GM23338 (cell line): ENCODE measurements around the gene RCSD1. TPM values are rescaled to one million over a fixed set of nuclear protein-coding genes. Genes with fewer than 3 reads are reported as not detected.

Experiments
- ATAC-seq: fragments of 200-7000 bp; cut with Tn5 transposase; 3 replicates; pipeline ENCODE4 v1.9.1; 2020
- DNase-seq: peaks from one replicate; pipeline ENCODE4 v3.0.0-alpha.2; 2015; ENCODE audit warnings: low spot score
- H2AFZ ChIP-seq: fragments of 200-600 bp; sonication (generic); 2 replicates; pipeline ENCODE4 v1.8.0; 2016; ENCODE audit warnings: antibody characterized with exemption, mild to moderate bottlenecking, moderate library complexity
- H3F3A ChIP-seq: fragments of 200-600 bp; sonication (generic); replicated peaks from 2 replicates; pipeline ENCODE4 v1.8.0; 2017; ENCODE audit warnings: antibody characterized with exemption, mixed run types, low read depth
- H3K27ac ChIP-seq: fragments of 200-600 bp; sonication (generic); 2 replicates; pipeline ENCODE4 v1.6.1; 2016; ENCODE audit warnings: low read depth
- H3K27me3 ChIP-seq: fragments of 200-600 bp; sonication (generic); 2 replicates; pipeline ENCODE4 v1.8.0; 2016; ENCODE audit warnings: mild to moderate bottlenecking, mixed run types, moderate library complexity; ENCODE audit not compliant: insufficient read depth
- H3K36me3 ChIP-seq: fragments of 200-600 bp; sonication (generic); 2 replicates; pipeline ENCODE4 v1.8.0; 2016; ENCODE audit warnings: mild to moderate bottlenecking; ENCODE audit not compliant: insufficient read depth
- H3K4me1 ChIP-seq: fragments of 200-600 bp; sonication (generic); 2 replicates; pipeline ENCODE4 v1.8.0; 2016; ENCODE audit warnings: mild to moderate bottlenecking, moderate library complexity; ENCODE audit not compliant: insufficient read depth
- H3K4me2 ChIP-seq: fragments of 200-600 bp; sonication (generic); 2 replicates; pipeline ENCODE4 v1.7.1; 2017; ENCODE audit warnings: mixed run types
- H3K4me3 ChIP-seq: fragments of 200-600 bp; sonication (generic); 2 replicates; pipeline ENCODE4 v1.6.1; 2016; ENCODE audit warnings: mixed run types
- H3K79me2 ChIP-seq: fragments of 200-600 bp; sonication (generic); replicated peaks from 2 replicates; pipeline ENCODE4 v1.8.0; 2017; ENCODE audit warnings: mild to moderate bottlenecking; ENCODE audit not compliant: insufficient read depth
- H3K9me2 ChIP-seq: fragments of 200-600 bp; sonication (generic); 2 replicates; pipeline ENCODE4 v1.8.0; 2017; ENCODE audit not compliant: insufficient read depth
- H4K20me1 ChIP-seq: fragments of 200-600 bp; sonication (generic); replicated peaks from 2 replicates; pipeline ENCODE4 v1.8.0; 2017; ENCODE audit warnings: mild to moderate bottlenecking; ENCODE audit not compliant: insufficient read depth
- H3K27ac Mint-ChIP-seq: 2 replicates; pipeline ENCODE4 v1.8.0; 2020; ENCODE audit warnings: inconsistent platforms, mild to moderate bottlenecking, moderate library complexity, mixed read lengths
- H3K27me3 Mint-ChIP-seq: 3 replicates; pipeline ENCODE4 v1.8.0; 2022; ENCODE audit warnings: low read depth, mild to moderate bottlenecking, moderate library complexity, mixed read lengths, inconsistent platforms; ENCODE audit not compliant: insufficient read depth, poor library complexity
- H3K36me3 Mint-ChIP-seq: 3 replicates; pipeline ENCODE4 v1.8.0; 2021; ENCODE audit warnings: low read depth, mild to moderate bottlenecking, inconsistent platforms, moderate library complexity, mixed read lengths
- H3K4me1 Mint-ChIP-seq: 3 replicates; pipeline ENCODE4 v1.8.0; 2020; ENCODE audit warnings: mild to moderate bottlenecking, inconsistent platforms, mixed read lengths
- H3K4me3 Mint-ChIP-seq: 3 replicates; pipeline ENCODE4 v1.8.0; 2021; ENCODE audit warnings: moderate library complexity, mild to moderate bottlenecking, inconsistent platforms, mixed read lengths
- H3K9me3 Mint-ChIP-seq: 3 replicates; pipeline ENCODE4 v1.8.0; 2020; ENCODE audit warnings: moderate library complexity, mild to moderate bottlenecking, inconsistent platforms, mixed read lengths
- CREB1 ChIP-seq: fragments of 250-450 bp; sonication (Bioruptor Pico); IDR thresholded peaks from 2 replicates; pipeline ENCODE4 v1.5.0; 2020; ENCODE audit warnings: low read depth, mild to moderate bottlenecking, moderate library complexity
- EZH2 ChIP-seq: fragments of 200-600 bp; sonication (generic); IDR thresholded peaks from one replicate; pipeline ENCODE4 v1.8.0; 2017; ENCODE audit warnings: antibody characterized with exemption, mild to moderate bottlenecking, low read depth; ENCODE audit not compliant: unreplicated experiment
- EZH2phosphoT487 ChIP-seq: fragments of 200-600 bp; sonication (generic); IDR thresholded peaks from one replicate; pipeline ENCODE4 v1.8.1; 2018; ENCODE audit warnings: antibody characterized with exemption; ENCODE audit not compliant: unreplicated experiment
- JUNB ChIP-seq: IDR thresholded peaks from one replicate; pipeline ENCODE4 v1.6.1; 2016; ENCODE audit warnings: antibody characterized with exemption; ENCODE audit not compliant: unreplicated experiment
- NANOG ChIP-seq: IDR thresholded peaks from 2 replicates; pipeline ENCODE4 v1.6.1; 2016; ENCODE audit warnings: antibody characterized with exemption, borderline replicate concordance
- ZNF114 ChIP-seq: fragments of 250-450 bp; sonication (Bioruptor Pico); IDR thresholded peaks from 2 replicates; pipeline ENCODE4 v1.5.0; 2020; ENCODE audit warnings: mild to moderate bottlenecking, moderate library complexity
- ZNF331 ChIP-seq: fragments of 250-450 bp; sonication (Bioruptor Pico); IDR thresholded peaks from 2 replicates; pipeline ENCODE4 v1.5.0; 2020; ENCODE audit warnings: low read depth, mild to moderate bottlenecking, moderate library complexity
- polyA plus RNA-seq: library from polyadenylated mRNA; unstranded; fragments of >200 nt; fragmentation: Nextera tagmentation; extraction: Ambion mirVana; gene quantifications from 2 replicates; pipeline ENCODE4 v1.2.1, GENCODE V29; 2016
- total RNA-seq: library from RNA; depleted of rRNA; stranded (reverse); fragments of >200 nt; shearing (Covaris generic); gene quantifications from 2 replicates; pipeline ENCODE4 v1.2.3, GENCODE V29; 2014
- TF ChIP-seq, protein P1 (sequence below): IDR thresholded peaks from 2 replicates; pipeline ENCODE4 v1.6.1; 2016; ENCODE audit warnings: antibody characterized with exemption
- TF ChIP-seq, protein P2 (sequence below): fragments of 250-450 bp; sonication (Bioruptor Pico); IDR thresholded peaks from 2 replicates; pipeline ENCODE4 v1.5.0; 2020; ENCODE audit warnings: mild to moderate bottlenecking, moderate library complexity

The RCSD1 gene
- total and polyA plus RNA-seq, 2 experiments from 2014 or later: 0.18 to 0.73 TPM

DNA sequence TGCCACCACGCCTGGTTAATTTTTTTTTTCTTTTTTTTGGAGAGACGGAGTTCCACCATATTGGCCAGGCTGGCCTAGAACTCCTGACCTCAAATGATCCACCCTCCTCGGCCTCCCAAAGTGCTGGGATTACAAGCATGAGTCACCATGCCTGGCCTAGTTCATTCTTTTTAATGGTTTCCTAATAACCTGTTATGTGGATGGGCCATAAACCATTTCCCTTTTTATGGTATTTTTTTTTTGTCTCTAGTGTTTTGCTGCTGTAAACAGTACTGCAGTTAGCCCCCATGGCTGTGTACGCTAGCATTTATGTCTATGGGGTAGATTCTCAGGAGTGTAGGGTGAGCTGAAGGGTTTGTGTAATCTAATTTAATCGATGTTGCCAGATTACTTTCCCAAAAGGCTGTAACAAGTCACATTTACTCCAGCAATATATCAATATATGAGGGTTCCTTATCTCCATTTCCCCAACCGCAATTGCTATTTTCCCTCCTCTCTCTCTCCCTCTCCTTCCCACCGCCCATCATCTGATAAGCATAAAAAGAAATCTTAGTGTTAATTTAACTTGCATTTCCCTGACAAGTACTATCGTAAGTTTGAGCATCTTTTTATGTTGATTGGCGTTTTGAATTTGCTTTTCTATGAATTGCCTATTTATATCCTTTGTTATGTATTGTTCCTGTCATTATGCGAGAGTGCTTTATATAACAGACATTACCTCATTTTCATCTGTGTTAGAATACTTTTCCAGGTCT lies 28.7 kb downstream of the RCSD1 start:
- no peaks in the 10 kb centered on the region for H3K27me3 ChIP-seq
- ATAC-seq: no peak
- no peaks in the 10 kb centered on the region for H3K36me3 Mint-ChIP-seq
- H4K20me1 ChIP-seq: no peaks in the 10 kb centered on the region
- peaks cover 8% of the 10 kb centered on the region for H3K27me3 Mint-ChIP-seq
- H3K4me1 Mint-ChIP-seq: peaks cover 6% of the 10 kb centered on the region
- no peaks in the 10 kb centered on the region for H3K79me2 ChIP-seq
- no peaks in the 10 kb centered on the region for H3K36me3 ChIP-seq
- H3K4me2 ChIP-seq: no peak overlapping the region
- H3K27ac ChIP-seq: no peak overlapping the region
- no peaks in the 10 kb centered on the region for H3K4me1 ChIP-seq
- H2AFZ ChIP-seq: no peak overlapping the region
- H3K27ac Mint-ChIP-seq: no peak overlapping the region
- DNase-seq: no peak
- H3K9me2 ChIP-seq: 0 out of 2 replicates have a peak, but pooled peaks cover 4% of the 10 kb centered on the region
- H3F3A ChIP-seq: no peaks in the 10 kb centered on the region
- H3K9me3 Mint-ChIP-seq: no peaks in the 10 kb centered on the region
- H3K4me3 ChIP-seq: no peak overlapping the region
- TF ChIP-seq ZNF331 (CRISPR knock-in tag) (no peak), JUNB (no peak)
- TF ChIP-seq, protein P1, sequence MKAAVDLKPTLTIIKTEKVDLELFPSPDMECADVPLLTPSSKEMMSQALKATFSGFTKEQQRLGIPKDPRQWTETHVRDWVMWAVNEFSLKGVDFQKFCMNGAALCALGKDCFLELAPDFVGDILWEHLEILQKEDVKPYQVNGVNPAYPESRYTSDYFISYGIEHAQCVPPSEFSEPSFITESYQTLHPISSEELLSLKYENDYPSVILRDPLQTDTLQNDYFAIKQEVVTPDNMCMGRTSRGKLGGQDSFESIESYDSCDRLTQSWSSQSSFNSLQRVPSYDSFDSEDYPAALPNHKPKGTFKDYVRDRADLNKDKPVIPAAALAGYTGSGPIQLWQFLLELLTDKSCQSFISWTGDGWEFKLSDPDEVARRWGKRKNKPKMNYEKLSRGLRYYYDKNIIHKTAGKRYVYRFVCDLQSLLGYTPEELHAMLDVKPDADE: no peak
- no peak overlapping the region for H3K4me3 Mint-ChIP-seq

DNA sequence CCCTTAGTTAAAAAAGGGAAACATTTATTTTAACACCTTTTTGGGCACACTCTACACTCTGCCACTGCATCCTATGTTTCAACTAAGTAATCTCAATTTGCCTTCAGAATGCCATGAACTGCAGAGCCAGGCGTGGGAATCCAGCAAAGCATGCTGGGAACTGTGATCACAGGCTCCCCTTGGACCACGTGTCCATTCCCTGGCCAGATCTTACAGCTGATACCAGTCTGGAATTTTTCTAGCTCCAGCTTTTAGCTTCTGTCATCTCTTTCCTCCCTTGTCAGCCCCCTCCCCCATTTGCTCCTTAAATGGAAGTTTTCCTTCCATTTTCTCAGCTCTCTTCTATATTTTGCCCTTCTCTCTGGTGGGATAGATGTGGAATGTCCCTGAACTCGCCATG lies 29.4 kb downstream of the RCSD1 start:
- Histone ChIP-seq H3K27me3 (no peaks in the 10 kb centered on the region), H3F3A (no peaks in the 10 kb centered on the region), H3K9me2 (no peaks in the 10 kb centered on the region), H3K4me1 (no peaks in the 10 kb centered on the region), H3K4me3 (no peak overlapping the region), H3K4me2 (no peak overlapping the region), H4K20me1 (no peaks in the 10 kb centered on the region), H3K36me3 (no peaks in the 10 kb centered on the region), H3K27ac (no peak overlapping the region), H2AFZ (peak overlapping the region; percentile 69), H3K79me2 (no peaks in the 10 kb centered on the region)
- Mint-ChIP-seq H3K36me3 (no peaks in the 10 kb centered on the region), H3K27me3 (peaks cover 8% of the 10 kb centered on the region), H3K4me3 (no peak overlapping the region), H3K27ac (no peak overlapping the region), H3K4me1 (peaks cover 6% of the 10 kb centered on the region), H3K9me3 (no peaks in the 10 kb centered on the region)
- DNase-seq (no peak), ATAC-seq (no peak)
- TF ChIP-seq, protein P1: no peak
- TF ChIP-seq ZNF114 (CRISPR knock-in tag): no peak
- TF ChIP-seq EZH2: no peak
- TF ChIP-seq EZH2phosphoT487: no peak
- TF ChIP-seq NANOG: no peak
- no peak for TF ChIP-seq ZNF331 (CRISPR knock-in tag)
- no peak for TF ChIP-seq CREB1 (CRISPR knock-in tag)
- TF ChIP-seq, protein P2, sequence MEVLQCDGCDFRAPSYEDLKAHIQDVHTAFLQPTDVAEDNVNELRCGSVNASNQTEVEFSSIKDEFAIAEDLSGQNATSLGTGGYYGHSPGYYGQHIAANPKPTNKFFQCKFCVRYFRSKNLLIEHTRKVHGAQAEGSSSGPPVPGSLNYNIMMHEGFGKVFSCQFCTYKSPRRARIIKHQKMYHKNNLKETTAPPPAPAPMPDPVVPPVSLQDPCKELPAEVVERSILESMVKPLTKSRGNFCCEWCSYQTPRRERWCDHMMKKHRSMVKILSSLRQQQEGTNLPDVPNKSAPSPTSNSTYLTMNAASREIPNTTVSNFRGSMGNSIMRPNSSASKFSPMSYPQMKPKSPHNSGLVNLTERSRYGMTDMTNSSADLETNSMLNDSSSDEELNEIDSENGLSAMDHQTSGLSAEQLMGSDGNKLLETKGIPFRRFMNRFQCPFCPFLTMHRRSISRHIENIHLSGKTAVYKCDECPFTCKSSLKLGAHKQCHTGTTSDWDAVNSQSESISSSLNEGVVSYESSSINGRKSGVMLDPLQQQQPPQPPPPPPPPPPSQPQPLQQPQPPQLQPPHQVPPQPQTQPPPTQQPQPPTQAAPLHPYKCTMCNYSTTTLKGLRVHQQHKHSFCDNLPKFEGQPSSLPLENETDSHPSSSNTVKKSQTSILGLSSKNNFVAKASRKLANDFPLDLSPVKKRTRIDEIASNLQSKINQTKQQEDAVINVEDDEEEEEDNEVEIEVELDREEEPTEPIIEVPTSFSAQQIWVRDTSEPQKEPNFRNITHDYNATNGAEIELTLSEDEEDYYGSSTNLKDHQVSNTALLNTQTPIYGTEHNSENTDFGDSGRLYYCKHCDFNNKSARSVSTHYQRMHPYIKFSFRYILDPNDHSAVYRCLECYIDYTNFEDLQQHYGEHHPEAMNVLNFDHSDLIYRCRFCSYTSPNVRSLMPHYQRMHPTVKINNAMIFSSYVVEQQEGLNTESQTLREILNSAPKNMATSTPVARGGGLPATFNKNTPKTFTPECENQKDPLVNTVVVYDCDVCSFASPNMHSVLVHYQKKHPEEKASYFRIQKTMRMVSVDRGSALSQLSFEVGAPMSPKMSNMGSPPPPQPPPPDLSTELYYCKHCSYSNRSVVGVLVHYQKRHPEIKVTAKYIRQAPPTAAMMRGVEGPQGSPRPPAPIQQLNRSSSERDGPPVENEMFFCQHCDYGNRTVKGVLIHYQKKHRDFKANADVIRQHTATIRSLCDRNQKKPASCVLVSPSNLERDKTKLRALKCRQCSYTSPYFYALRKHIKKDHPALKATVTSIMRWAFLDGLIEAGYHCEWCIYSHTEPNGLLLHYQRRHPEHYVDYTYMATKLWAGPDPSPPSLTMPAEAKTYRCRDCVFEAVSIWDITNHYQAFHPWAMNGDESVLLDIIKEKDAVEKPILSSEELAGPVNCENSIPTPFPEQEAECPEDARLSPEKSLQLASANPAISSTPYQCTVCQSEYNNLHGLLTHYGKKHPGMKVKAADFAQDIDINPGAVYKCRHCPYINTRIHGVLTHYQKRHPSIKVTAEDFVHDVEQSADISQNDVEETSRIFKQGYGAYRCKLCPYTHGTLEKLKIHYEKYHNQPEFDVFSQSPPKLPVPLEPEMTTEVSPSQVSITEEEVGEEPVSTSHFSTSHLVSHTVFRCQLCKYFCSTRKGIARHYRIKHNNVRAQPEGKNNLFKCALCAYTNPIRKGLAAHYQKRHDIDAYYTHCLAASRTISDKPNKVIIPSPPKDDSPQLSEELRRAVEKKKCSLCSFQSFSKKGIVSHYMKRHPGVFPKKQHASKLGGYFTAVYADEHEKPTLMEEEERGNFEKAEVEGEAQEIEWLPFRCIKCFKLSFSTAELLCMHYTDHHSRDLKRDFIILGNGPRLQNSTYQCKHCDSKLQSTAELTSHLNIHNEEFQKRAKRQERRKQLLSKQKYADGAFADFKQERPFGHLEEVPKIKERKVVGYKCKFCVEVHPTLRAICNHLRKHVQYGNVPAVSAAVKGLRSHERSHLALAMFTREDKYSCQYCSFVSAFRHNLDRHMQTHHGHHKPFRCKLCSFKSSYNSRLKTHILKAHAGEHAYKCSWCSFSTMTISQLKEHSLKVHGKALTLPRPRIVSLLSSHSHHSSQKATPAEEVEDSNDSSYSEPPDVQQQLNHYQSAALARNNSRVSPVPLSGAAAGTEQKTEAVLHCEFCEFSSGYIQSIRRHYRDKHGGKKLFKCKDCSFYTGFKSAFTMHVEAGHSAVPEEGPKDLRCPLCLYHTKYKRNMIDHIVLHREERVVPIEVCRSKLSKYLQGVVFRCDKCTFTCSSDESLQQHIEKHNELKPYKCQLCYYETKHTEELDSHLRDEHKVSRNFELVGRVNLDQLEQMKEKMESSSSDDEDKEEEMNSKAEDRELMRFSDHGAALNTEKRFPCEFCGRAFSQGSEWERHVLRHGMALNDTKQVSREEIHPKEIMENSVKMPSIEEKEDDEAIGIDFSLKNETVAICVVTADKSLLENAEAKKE (CRISPR knock-in tag): no peak
